ENCODE measurements around the gene GIPC1. TPM values are rescaled to one million over a fixed set of nuclear protein-coding genes. Genes with fewer than 3 reads are reported as not detected.
A peak's percentile ranks its signal among the peaks of the same experiment; 100 is the strongest.

GIPC1 gene
- total and polyA plus RNA-seq, 9 of the 15 experiments (the other 6 are each of a cell fraction or from before 2014, with no cell fraction given) = 0.49 to 54.7 (median 24.8) TPM

DNA sequence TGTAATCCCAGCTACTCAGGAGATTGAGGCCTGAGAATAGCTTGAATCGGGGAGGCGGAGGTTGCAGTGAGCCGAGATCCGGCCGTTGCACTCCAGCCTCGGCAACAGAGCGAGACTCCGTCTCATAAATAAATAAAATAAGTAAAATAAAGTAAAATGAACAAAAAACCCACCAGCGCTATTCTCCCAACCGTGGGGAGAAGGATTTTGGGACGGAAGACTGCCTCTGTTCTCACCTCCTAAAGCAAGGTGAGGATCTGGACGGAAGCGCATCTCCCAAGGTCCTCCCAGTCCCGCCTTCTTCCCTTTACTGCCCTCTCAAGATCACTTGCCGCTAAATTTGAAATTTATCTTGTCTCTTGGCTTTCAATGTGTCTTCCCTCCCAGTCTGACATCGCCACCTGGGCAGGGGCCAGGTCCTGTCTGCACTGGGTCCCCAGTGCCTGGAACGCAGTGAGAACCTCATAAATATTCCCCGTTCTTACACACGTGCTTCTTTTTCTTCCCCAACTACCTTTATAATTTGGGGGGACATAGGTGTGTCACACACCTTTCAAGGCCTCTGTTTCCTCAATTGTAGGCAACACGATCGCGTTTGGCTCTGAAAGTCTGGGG is 23.4 kb upstream of the GIPC1 start:
- DNase-seq (ENCODE audit: extremely low read depth in 1 of 4, low spot score in 3 of 4) (no peak), FAIRE-seq (no peak), ATAC-seq (no peak)
- Histone ChIP-seq H3K79me2 (ENCODE audit: control insufficient read depth, insufficient read depth, low read length) (peaks cover 42% of the 10 kb centered on the region), H3K36me3 (ENCODE audit: control insufficient read depth, insufficient read depth, low read length) (peaks cover 34% of the 10 kb centered on the region), H4K20me1 (replicated peaks; ENCODE audit: control insufficient read depth, insufficient read depth, low read length) (peaks cover 26% of the 10 kb centered on the region), H3K27ac (ENCODE audit: extremely low read depth, low read depth, low read length) (peak overlapping the region; percentile 85), H3K4me1 (replicated peaks in 1 of 2; ENCODE audit: control insufficient read depth in 2 of 2, insufficient read depth in 2 of 2, low read length in 2 of 2) (peaks cover 43 to 46% of the 10 kb centered on the region in 2 experiments), H3K4me3 (peak overlapping the region; percentile 35), H2AFZ (ENCODE audit: low read depth, low read length) (peak overlapping the region; percentile 69), H3K9ac (ENCODE audit: insufficient read depth in 1 of 2, low read depth in 2 of 2, low read length in 2 of 2) (peak overlapping the region; percentile 65 to 89; a peak in 3 of 4 replicates), H3K9me3 (replicated peaks; ENCODE audit: control insufficient read depth, insufficient read depth, low read depth, low read length) (no peaks in the 10 kb centered on the region), H3K27me3 (ENCODE audit: control insufficient read depth in 2 of 2, insufficient read depth in 2 of 2, low read length in 2 of 2) (no peaks in the 10 kb centered on the region), H3K9me1 (ENCODE audit: control insufficient read depth, insufficient read depth, low read length) (no peaks in the 10 kb centered on the region), H3K4me2 (ENCODE audit: insufficient read depth, low read length) (no peak overlapping the region; the same call in 1 of the 2 replicates)
- intact Hi-C loops (cut with micrococcal nuclease) = loop anchor here (5.0 kb wide), 1 partner anchor 33 kb away; no protein-coding TSS in a partner anchor
- 75% methylated on average over 22 of the region's 22 CpGs for WGBS (ENCODE audit: insufficient coverage, low coverage, missing lambda C conversion rate)
- no TSS peak for BruUV-seq (replicated peaks)
- in situ Hi-C loops (cut with MboI) = no loop called here
- CTCF ChIA-PET (ENCODE audit: low intra/inter-chr PET ratio) = interaction anchor here (0.7 kb wide), 1 partner anchor 18 kb away, joined by 7 read pairs; no protein-coding TSS in a partner anchor
- POLR2A ChIA-PET = interaction anchor here (1.2 to 6.3 kb wide), 4 partner anchors 10 to 53 kb away, joined by 3 to 70 read pairs (median 4); partner anchors contain the start of gene NDUFB7
- TF ChIP-seq TRIM28 (IDR thresholded peaks at IDR 0.05) (no peak), KDM5B (IDR thresholded peaks at IDR 0.05; ENCODE audit: insufficient replicate concordance, low read depth, low read length) (no peak), ZNF830 (CRISPR knock-in tag; IDR thresholded peaks at IDR 0.05) (no peak), GTF2E2 (tag; IDR thresholded peaks at IDR 0.05) (0 out of 2 replicates have a peak, but pooled peaks have one; percentile 2), CCNT2 (IDR thresholded peaks at IDR 0.05; ENCODE audit: borderline replicate concordance, extremely low read depth, insufficient read length, low read depth, low read length) (no peak), POLR2B (IDR thresholded peaks at IDR 0.05; ENCODE audit: low read depth, partially characterized antibody) (no peak), THRAP3 (IDR thresholded peaks at IDR 0.05; ENCODE audit: borderline replicate concordance) (0 out of 2 replicates have a peak, but pooled peaks have one; percentile 69)
- TF ChIP-seq, protein P1, sequence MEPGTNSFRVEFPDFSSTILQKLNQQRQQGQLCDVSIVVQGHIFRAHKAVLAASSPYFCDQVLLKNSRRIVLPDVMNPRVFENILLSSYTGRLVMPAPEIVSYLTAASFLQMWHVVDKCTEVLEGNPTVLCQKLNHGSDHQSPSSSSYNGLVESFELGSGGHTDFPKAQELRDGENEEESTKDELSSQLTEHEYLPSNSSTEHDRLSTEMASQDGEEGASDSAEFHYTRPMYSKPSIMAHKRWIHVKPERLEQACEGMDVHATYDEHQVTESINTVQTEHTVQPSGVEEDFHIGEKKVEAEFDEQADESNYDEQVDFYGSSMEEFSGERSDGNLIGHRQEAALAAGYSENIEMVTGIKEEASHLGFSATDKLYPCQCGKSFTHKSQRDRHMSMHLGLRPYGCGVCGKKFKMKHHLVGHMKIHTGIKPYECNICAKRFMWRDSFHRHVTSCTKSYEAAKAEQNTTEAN (CRISPR knock-in tag; IDR thresholded peaks at IDR 0.05) = no peak
- TF ChIP-seq, protein P2, sequence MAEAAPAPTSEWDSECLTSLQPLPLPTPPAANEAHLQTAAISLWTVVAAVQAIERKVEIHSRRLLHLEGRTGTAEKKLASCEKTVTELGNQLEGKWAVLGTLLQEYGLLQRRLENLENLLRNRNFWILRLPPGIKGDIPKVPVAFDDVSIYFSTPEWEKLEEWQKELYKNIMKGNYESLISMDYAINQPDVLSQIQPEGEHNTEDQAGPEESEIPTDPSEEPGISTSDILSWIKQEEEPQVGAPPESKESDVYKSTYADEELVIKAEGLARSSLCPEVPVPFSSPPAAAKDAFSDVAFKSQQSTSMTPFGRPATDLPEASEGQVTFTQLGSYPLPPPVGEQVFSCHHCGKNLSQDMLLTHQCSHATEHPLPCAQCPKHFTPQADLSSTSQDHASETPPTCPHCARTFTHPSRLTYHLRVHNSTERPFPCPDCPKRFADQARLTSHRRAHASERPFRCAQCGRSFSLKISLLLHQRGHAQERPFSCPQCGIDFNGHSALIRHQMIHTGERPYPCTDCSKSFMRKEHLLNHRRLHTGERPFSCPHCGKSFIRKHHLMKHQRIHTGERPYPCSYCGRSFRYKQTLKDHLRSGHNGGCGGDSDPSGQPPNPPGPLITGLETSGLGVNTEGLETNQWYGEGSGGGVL (CRISPR knock-in tag; IDR thresholded peaks at IDR 0.05) = no peak
- TF ChIP-seq, protein P3, sequence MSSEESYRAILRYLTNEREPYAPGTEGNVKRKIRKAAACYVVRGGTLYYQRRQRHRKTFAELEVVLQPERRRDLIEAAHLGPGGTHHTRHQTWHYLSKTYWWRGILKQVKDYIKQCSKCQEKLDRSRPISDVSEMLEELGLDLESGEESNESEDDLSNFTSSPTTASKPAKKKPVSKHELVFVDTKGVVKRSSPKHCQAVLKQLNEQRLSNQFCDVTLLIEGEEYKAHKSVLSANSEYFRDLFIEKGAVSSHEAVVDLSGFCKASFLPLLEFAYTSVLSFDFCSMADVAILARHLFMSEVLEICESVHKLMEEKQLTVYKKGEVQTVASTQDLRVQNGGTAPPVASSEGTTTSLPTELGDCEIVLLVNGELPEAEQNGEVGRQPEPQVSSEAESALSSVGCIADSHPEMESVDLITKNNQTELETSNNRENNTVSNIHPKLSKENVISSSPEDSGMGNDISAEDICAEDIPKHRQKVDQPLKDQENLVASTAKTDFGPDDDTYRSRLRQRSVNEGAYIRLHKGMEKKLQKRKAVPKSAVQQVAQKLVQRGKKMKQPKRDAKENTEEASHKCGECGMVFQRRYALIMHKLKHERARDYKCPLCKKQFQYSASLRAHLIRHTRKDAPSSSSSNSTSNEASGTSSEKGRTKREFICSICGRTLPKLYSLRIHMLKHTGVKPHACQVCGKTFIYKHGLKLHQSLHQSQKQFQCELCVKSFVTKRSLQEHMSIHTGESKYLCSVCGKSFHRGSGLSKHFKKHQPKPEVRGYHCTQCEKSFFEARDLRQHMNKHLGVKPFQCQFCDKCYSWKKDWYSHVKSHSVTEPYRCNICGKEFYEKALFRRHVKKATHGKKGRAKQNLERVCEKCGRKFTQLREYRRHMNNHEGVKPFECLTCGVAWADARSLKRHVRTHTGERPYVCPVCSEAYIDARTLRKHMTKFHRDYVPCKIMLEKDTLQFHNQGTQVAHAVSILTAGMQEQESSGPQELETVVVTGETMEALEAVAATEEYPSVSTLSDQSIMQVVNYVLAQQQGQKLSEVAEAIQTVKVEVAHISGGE (CRISPR knock-in tag; IDR thresholded peaks at IDR 0.05) = peak in 1 of 3 experiments; percentile 35; a peak in 1 of 6 replicates
- TF ChIP-seq, protein P4, sequence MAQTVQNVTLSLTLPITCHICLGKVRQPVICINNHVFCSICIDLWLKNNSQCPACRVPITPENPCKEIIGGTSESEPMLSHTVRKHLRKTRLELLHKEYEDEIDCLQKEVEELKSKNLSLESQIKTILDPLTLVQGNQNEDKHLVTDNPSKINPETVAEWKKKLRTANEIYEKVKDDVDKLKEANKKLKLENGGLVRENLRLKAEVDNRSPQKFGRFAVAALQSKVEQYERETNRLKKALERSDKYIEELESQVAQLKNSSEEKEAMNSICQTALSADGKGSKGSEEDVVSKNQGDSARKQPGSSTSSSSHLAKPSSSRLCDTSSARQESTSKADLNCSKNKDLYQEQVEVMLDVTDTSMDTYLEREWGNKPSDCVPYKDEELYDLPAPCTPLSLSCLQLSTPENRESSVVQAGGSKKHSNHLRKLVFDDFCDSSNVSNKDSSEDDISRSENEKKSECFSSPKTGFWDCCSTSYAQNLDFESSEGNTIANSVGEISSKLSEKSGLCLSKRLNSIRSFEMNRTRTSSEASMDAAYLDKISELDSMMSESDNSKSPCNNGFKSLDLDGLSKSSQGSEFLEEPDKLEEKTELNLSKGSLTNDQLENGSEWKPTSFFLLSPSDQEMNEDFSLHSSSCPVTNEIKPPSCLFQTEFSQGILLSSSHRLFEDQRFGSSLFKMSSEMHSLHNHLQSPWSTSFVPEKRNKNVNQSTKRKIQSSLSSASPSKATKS (CRISPR knock-in tag; IDR thresholded peaks at IDR 0.05) = no peak

All from K562 (cell line).